Lower lobe of right lung (tissue), 2 donors: ENCODE measurements around the gene LBHD1. TPM values are rescaled to one million over a fixed set of nuclear protein-coding genes. Genes with fewer than 3 reads are reported as not detected.
A peak's percentile ranks its signal among the peaks of the same experiment; 100 is the strongest.

Experiments used
- ATAC-seq, 2 donors: fragments of 200-7000 bp; cut with Tn5 transposase; one replicate each; pipeline ENCODE4 v1.9.1; 2020 to 2022; ENCODE audit warnings: mild to moderate bottlenecking in 2 of 2, moderate library complexity in 2 of 2
- DNase-seq: peaks from one replicate; pipeline ENCODE4 v3.0.0-alpha.2; 2020
- H3K27ac ChIP-seq: fragments of 200-600 bp; one replicate; pipeline ENCODE4 v1.8.0; 2022
- H3K27me3 ChIP-seq: fragments of 200-600 bp; one replicate; pipeline ENCODE4 v1.8.0; 2022; ENCODE audit warnings: low read depth
- H3K36me3 ChIP-seq: fragments of 200-600 bp; one replicate; pipeline ENCODE4 v1.8.0; 2022; ENCODE audit warnings: mild to moderate bottlenecking
- H3K4me1 ChIP-seq: fragments of 200-600 bp; one replicate; pipeline ENCODE4 v1.8.0; 2022
- H3K4me3 ChIP-seq: fragments of 200-600 bp; one replicate; pipeline ENCODE4 v1.8.0; 2022; ENCODE audit warnings: mild to moderate bottlenecking
- H3K9me3 ChIP-seq: fragments of 200-600 bp; one replicate; pipeline ENCODE4 v1.8.0; 2022
- CTCF ChIP-seq: fragments of 200-600 bp; IDR thresholded peaks from one replicate; pipeline ENCODE4 v1.8.0; 2022; ENCODE audit warnings: antibody characterized with exemption, mild to moderate bottlenecking
- intact Hi-C: fragments of 100-400 bp; cut with DNase I; formaldehyde crosslinking; loops from one replicate; pipeline ENCODE4 v1.11.0; 2022
- total RNA-seq: library from RNA; stranded (reverse); fragmentation: NEBNext Ultra II Directional; extraction: Animal tissue kit (Norgen Biotek cat#: 25700); gene quantifications from one replicate; pipeline ENCODE4 v1.2.1, GENCODE V29; 2021
- donor health status: DM: no; HTN: yes; CAD: no; lungs with severe emphysema.

The LBHD1 gene
- total RNA-seq, 1 donor from 2014 or later: 11.1 TPM

DNA sequence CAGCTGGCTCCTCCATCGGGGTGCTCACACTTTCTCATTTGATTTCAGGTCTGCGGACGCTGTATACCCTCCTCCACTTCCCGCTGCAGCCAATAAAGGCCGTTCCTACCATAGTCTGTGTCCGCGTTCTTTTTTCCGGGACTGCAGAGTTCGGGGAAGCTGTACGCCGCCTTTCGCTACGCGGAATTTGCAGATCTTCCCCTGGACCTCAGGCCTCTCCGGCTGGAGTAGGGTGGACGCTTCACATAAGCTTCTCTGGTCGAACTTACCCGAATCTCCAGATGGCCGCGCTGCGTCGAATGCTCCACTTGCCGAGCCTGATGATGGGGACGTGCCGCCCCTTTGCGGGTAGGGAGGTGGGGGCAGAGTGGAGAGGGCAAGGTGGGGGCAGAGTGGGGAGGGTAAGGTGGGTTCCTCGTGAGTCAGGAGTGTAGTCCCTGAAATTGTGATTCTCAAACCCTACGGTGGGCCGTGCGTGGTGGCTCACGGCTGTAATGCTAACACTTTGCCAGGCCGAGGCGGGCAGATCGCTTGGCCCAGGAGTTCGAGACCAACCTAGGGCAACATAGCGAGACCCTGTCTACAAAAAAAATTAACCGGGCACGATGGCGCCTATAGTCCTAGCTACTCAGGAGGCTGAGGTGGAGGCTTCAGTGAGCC lies 6.3 kb downstream of the LBHD1 start:
- peaks cover 49% of the 10 kb centered on the region for H3K4me1 ChIP-seq
- ATAC-seq: peak; percentile 62 to 63

GRCh38 chr11:62665075-62665598 lies 6.9 kb downstream of the LBHD1 start, which contains the start of the genes C11orf98 and CSKMT:
Gene C11orf98 (minus strand): TSS chr11:62665210. CDS start chr11:62665169, 41 bp downstream.
Gene CSKMT (plus strand): TSS chr11:62665312. CDS start chr11:62665880, 568 bp downstream.
- H3K9me3 ChIP-seq: no peaks in the 10 kb centered on the region
- TF ChIP-seq CTCF: no peak
- ATAC-seq (peak; percentile 99), DNase-seq (peak; percentile 95)
- H3K27ac ChIP-seq: peak within 1 kb of the TSS; percentile 91
- peaks cover 43% of the 10 kb centered on the region for H3K4me1 ChIP-seq
- H3K36me3 ChIP-seq: peaks cover 32% of the 10 kb centered on the region
- intact Hi-C loops: no loop called here
- H3K4me3 ChIP-seq: peak within 1 kb of the TSS; percentile 92
- no peaks in the 10 kb centered on the region for H3K27me3 ChIP-seq

More for the DNA sequence above, 6.3 kb downstream of the LBHD1 start:
- peak overlapping the region; percentile 92 for H3K4me3 ChIP-seq
- TF ChIP-seq CTCF: no peak
- intact Hi-C loops: no loop called here
- H3K27ac ChIP-seq: peak overlapping the region; percentile 91
- H3K9me3 ChIP-seq: no peaks in the 10 kb centered on the region
- H3K36me3 ChIP-seq: peaks cover 32% of the 10 kb centered on the region
- H3K27me3 ChIP-seq: no peaks in the 10 kb centered on the region
- peak; percentile 66 for DNase-seq

DNA sequence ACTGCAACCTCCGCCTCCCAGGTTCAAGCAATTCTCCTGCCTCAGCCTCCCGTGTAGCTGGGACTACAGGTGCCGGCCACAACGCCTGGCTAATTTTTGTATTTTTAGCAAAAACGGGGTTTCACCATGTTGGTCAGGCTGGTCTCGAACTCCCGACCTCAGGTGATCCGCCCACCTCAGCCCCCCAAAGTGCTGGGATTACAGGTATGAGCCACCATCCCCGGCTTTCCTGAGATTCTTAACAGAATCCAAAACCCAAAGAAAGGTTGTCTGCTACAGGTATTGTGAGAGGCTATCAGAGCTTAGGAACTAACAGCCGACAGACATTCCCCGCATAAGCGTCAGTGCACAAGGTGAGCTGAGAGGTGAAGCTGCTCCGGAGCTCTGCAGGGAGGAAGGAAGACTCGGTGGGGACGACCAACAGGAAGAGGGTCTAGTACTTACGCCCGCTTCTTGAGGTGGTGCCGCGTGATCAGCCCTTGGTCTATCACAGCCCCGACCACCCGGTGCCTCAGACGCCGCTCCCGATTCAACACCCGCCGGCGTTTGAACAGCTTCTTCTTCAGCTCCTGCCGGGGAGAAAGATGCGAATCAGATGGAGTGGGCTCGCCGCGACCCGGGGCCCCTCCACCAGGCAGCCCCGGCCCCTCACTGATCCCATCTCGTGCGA lies 7.5 kb downstream of the LBHD1 start:
- TF ChIP-seq CTCF: no peak
- H3K27me3 ChIP-seq: no peaks in the 10 kb centered on the region
- peak; percentile 67 for DNase-seq
- intact Hi-C loops: no loop called here
- H3K36me3 ChIP-seq: peaks cover 32% of the 10 kb centered on the region
- peak overlapping the region; percentile 91 for H3K27ac ChIP-seq
- no peaks in the 10 kb centered on the region for H3K9me3 ChIP-seq
- H3K4me3 ChIP-seq: peak overlapping the region; percentile 92
- peaks cover 39% of the 10 kb centered on the region for H3K4me1 ChIP-seq
- peak; percentile 67 to 72 for ATAC-seq

- TF ChIP-seq CTCF: no peak
- Histone ChIP-seq H3K27me3 (no peaks in the 10 kb centered on the region), H3K36me3 (peaks cover 4% of the 10 kb centered on the region), H3K4me3 (no peak overlapping the region), H3K4me1 (peaks cover 8% of the 10 kb centered on the region), H3K9me3 (no peaks in the 10 kb centered on the region), H3K27ac (no peak overlapping the region)
- no peak for ATAC-seq
- no peak for DNase-seq
- intact Hi-C loops: no loop called here
Measured at GRCh38 chr11:62656796-62657429, 15.2 kb downstream of the LBHD1 start.

- DNase-seq (no peak), ATAC-seq (no peak)
- Histone ChIP-seq H3K27me3 (no peaks in the 10 kb centered on the region), H3K9me3 (no peaks in the 10 kb centered on the region), H3K4me3 (no peak overlapping the region), H3K36me3 (peaks cover 6% of the 10 kb centered on the region), H3K4me1 (peaks cover 21% of the 10 kb centered on the region), H3K27ac (no peak overlapping the region)
- no peak for TF ChIP-seq CTCF
- intact Hi-C loops: no loop called here
Measured at GRCh38 chr11:62654297-62654696, 17.8 kb downstream of the LBHD1 start.
